Colonic mucosa (tissue), 4 donors: ENCODE measurements around the gene REEP1. TPM values are rescaled to one million over a fixed set of nuclear protein-coding genes. Genes with fewer than 3 reads are reported as not detected.

ENCODE experiments used
- DNase-seq: peaks from one replicate; pipeline ENCODE4 v3.0.0-alpha.2; 2020
- H3K27ac ChIP-seq: fragments of 200-600 bp; one replicate; pipeline ENCODE4 v1.8.0; 2021
- H3K27me3 ChIP-seq: fragments of 200-600 bp; one replicate; pipeline ENCODE4 v1.8.0; 2021
- H3K36me3 ChIP-seq: fragments of 200-600 bp; one replicate; pipeline ENCODE4 v1.8.0; 2021
- H3K4me1 ChIP-seq: fragments of 200-600 bp; one replicate; pipeline ENCODE4 v1.8.0; 2021; ENCODE audit warnings: mild to moderate bottlenecking
- H3K4me3 ChIP-seq: fragments of 200-600 bp; one replicate; pipeline ENCODE4 v1.8.0; 2021
- H3K9ac ChIP-seq, 2 donors: one replicate each; pipeline ENCODE4 v1.7.0; 2013; ENCODE audit warnings: control low read depth in 2 of 2, low read depth in 2 of 2, low read length in 2 of 2
- H3K9me3 ChIP-seq: fragments of 200-600 bp; one replicate; pipeline ENCODE4 v1.8.0; 2021
- CTCF ChIP-seq: fragments of 200-600 bp; IDR thresholded peaks from one replicate; pipeline ENCODE4 v1.8.0; 2022; ENCODE audit warnings: antibody characterized with exemption, mild to moderate bottlenecking
- intact Hi-C: fragments of 100-400 bp; cut with DNase I; formaldehyde crosslinking; loops from one replicate; pipeline ENCODE4 v1.14.1; 2022
- total RNA-seq, 2 donors: library from RNA; stranded (reverse); fragmentation: NEBNext Ultra II Directional in 1 of 2; extraction: Animal tissue kit (Norgen Biotek cat#: 25700) in 1 of 2; gene quantifications; one replicate each; pipeline ENCODE4 v1.2.1, GENCODE V29; 2021
- donor health status: healthy.
- donor health status: DM: no; HTN: no; CAD: no.
- donor health status: DM: no; HTN: no; CAD: no.

The REEP1 gene
- total RNA-seq, result 1 to 10 TPM; 1.8 to 5.7 TPM

GRCh38 chr2:86337244-86337835 lies at the start of gene REEP1:
Gene REEP1, minus strand, starts transcription at chr2:86337626. Its CDS starts 116 bp downstream, at chr2:86337510.
- peak within 1 kb of the TSS in 1 of 2 donors; percentile 44 for H3K9ac ChIP-seq
- H3K9me3 ChIP-seq, result no peaks in the 10 kb centered on the region
- intact Hi-C loops, result no loop called here
- H3K4me1 ChIP-seq, result no peaks in the 10 kb centered on the region
- H3K27me3 ChIP-seq, result peaks cover 26% of the 10 kb centered on the region
- H3K4me3 ChIP-seq, result peak within 1 kb of the TSS; percentile 40
- DNase-seq, result no peak
- H3K36me3 ChIP-seq, result no peaks in the 10 kb centered on the region
- no peak for TF ChIP-seq CTCF
- no peak within 1 kb of the TSS for H3K27ac ChIP-seq

- Histone ChIP-seq H3K27ac (no peak overlapping the region), H3K9me3 (no peaks in the 10 kb centered on the region), H3K27me3 (no peaks in the 10 kb centered on the region), H3K4me1 (no peaks in the 10 kb centered on the region), H3K9ac (no peak overlapping the region), H3K36me3 (no peaks in the 10 kb centered on the region), H3K4me3 (no peak overlapping the region)
- intact Hi-C loops, result no loop called here
- no peak for TF ChIP-seq CTCF
- no peak for DNase-seq
These were observed 46.4 kb upstream of the REEP1 start for GRCh38 chr2:86383844-86384243.

- no peak for TF ChIP-seq CTCF
- no peak for DNase-seq
These were observed 45.3 kb upstream of the REEP1 start for GRCh38 chr2:86382698-86383097.

GRCh38 chr2:86382108-86382507 lies 44.7 kb upstream of the REEP1 start:
- no peak for TF ChIP-seq CTCF
- intact Hi-C loops, result no loop called here

More at GRCh38 chr2:86382698-86383097, 45.3 kb upstream of the REEP1 start:
- intact Hi-C loops, result no loop called here
- Histone ChIP-seq H3K4me1 (no peaks in the 10 kb centered on the region), H3K9ac (no peak overlapping the region), H3K27me3 (no peaks in the 10 kb centered on the region), H3K27ac (no peak overlapping the region), H3K4me3 (no peak overlapping the region), H3K9me3 (no peaks in the 10 kb centered on the region), H3K36me3 (no peaks in the 10 kb centered on the region)

GRCh38 chr2:86378469-86378868 lies 41.0 kb upstream of the REEP1 start:
- H3K4me1 ChIP-seq, result no peaks in the 10 kb centered on the region
- no peak for TF ChIP-seq CTCF
- H3K27ac ChIP-seq, result no peak overlapping the region
- intact Hi-C loops, result no loop called here
- no peaks in the 10 kb centered on the region for H3K36me3 ChIP-seq
- H3K9me3 ChIP-seq, result no peaks in the 10 kb centered on the region
- no peak for DNase-seq
- no peak overlapping the region for H3K4me3 ChIP-seq
- no peak overlapping the region for H3K9ac ChIP-seq
- H3K27me3 ChIP-seq, result no peaks in the 10 kb centered on the region

More at GRCh38 chr2:86382108-86382507, 44.7 kb upstream of the REEP1 start:
- H3K36me3 ChIP-seq, result no peaks in the 10 kb centered on the region
- H3K9ac ChIP-seq, result no peak overlapping the region
- no peak for DNase-seq
- H3K4me1 ChIP-seq, result no peaks in the 10 kb centered on the region
- H3K9me3 ChIP-seq, result no peaks in the 10 kb centered on the region
- H3K27me3 ChIP-seq, result no peaks in the 10 kb centered on the region
- H3K27ac ChIP-seq, result no peak overlapping the region
- H3K4me3 ChIP-seq, result no peak overlapping the region
